G401 (cell line): ENCODE data around the gene C1D. TPM values are rescaled to one million over a fixed set of nuclear protein-coding genes. Genes with fewer than 3 reads are reported as not detected.
"Not testable (repeated sequence)": the region's sequence is repeated elsewhere in the genome, so short reads cannot be mapped to it uniquely, and the experiment has no call there.

Source experiments
- DNase-seq: peaks from one replicate; pipeline ENCODE4 v3.0.0-alpha.2; 2015; ENCODE audit warnings: low spot score
- in situ Hi-C: cut with HindIII; loops from 2 replicates; pipeline ENCODE4 v1.10.0; 2016; ENCODE audit warnings: low sequenced_read_pairs, mixed read lengths
- total RNA-seq: library from RNA; depleted of rRNA; stranded (reverse); fragments of >200 nt; shearing (Covaris generic); gene quantifications from 2 replicates; pipeline ENCODE4 v1.2.3, GENCODE V29; 2014; rRNA removed

Gene C1D
- 42.0 and 73.1 TPM in 2 replicates for total RNA-seq

GRCh38 chr2:68062680-68063387, at the start of gene C1D:
C1D (minus strand) TSS chr2:68063004; CDS start chr2:68047310, 15,694 bp downstream.
- peak; percentile 88 for DNase-seq
- in situ Hi-C loops: no loop called here

DNA sequence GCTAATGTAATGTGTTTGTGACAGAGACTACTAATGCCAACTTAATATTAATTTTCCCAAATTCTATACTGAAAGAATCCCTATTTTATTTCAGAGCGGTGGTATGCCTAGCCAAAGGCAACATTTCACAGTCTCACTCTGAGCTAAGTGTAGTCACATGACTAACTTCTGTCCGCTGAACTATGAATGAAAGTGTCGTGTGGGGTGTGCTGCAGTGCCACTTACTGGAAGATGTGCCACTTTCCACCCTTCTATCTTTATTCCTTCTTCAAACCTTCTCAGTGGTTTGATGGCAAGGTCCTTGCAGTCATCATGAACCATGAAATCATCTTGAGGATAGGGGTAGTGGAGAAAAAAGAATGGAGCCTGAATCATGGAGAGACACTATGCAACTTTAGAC, 47.3 kb upstream of the C1D start:
- DNase-seq: no peak
- in situ Hi-C loops: no loop called here

DNA sequence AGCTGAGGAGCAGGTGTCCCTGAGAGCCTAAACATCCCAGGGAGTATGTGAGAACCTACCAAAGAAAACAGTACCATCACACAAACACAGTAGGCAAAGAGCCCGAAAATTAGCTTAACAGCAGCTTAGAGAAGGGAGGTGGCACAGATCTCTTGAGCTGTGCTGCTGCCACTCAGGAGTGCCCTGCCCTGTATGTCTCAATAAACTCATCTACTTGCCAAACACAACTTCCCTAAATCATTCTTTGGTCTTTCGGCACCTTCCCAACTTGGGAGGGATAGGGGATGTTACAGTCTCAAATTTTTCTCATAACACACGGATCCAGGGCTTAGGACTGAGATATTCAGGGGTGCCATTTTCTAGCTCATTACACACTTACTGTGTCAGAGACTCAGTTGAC, 45.3 kb upstream of the C1D start:
- no peak for DNase-seq
- in situ Hi-C loops: no loop called here

- in situ Hi-C loops: no loop called here
- DNase-seq: no peak
Observed at GRCh38 chr2:68107475-68107874, 44.7 kb upstream of the C1D start.

DNA sequence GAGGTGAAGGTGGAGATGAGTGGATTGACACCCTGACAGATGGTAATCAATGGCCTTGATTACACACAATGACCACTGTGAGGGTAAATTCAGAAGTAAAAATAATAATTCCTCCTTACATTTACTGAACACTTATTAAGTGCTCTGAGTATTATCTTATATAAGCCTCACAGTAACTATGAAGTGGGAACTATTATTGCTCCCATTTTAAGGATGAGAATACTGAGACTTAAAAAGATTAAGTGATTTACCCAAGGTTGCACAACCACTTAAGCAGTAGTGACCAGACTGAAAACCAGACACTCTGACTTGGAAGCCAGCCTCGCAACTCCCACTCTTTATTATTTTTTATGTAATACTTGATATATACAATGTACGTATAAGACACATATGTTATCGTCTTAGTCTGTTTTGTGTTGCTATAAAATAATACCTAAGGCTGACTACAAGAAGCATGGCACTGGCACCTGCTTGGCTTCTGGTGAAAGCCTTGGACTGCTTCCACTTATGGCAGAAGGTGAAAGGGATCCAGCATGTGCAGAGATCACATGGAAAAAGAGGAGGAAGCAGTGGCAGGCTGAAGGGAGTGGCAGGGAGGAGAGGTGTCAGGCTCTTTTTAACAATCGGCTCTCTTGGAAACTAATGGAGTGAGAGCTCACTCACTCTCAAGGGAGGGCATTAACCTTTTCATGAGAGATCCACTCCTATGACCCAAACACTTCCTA, 41.5 kb upstream of the C1D start:
- DNase-seq: peak; percentile 74
- in situ Hi-C loops: no loop called here

GRCh38 chr2:68103709-68104055, 40.9 kb upstream of the C1D start:
- no peak for DNase-seq
- in situ Hi-C loops: no loop called here

DNA sequence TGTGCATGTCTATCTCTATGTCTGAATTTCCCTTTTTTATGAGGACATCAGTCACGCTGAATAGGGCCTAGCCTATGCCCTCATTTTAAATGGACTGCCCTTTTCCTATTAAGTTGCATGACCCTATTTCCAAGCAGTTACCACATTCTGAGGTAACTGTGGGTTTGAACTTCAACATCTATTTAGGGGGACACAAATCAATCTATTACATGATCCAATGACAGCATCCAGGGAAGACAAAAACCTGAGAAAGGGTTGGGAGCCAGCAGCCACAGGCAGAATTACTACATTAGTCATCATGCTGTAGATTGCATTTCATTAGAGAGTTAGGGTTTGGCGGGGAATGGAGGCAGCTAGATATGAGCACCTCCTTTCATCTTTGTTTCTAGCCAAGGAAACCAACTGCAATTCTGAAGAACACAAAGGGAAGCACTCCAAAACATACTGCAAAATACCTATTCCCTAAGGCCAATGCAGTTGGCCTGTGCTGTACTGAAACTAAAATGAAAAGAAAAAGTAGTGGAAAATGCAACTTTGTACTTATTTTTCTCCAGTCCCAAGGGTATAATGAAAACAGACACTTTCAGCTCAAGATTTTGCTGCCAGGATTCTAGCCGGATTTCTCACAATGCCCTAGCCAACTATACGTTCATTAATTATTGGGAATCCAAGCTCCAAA, 40.4 kb upstream of the C1D start:
- no peak for DNase-seq
- in situ Hi-C loops: no loop called here

DNA sequence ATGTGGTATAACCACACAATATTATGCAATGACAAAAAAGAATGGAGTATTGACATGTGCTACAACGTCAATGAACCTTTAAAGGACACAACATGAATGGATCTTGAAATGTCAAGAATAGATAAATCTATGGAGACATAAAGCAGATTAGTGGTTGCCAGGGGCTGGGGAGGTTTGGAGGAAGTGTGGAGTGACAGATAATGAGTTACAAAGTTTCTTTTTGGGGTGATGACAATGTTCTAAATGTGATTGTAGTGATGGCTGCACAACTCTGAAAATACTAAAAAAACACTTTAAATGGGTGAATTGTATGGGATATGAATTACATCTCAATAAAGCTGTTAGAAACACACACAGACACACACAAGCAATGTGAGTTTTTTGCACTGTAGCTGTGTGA, 37.4 kb upstream of the C1D start:
- no peak for DNase-seq
- in situ Hi-C loops: no loop called here

DNA sequence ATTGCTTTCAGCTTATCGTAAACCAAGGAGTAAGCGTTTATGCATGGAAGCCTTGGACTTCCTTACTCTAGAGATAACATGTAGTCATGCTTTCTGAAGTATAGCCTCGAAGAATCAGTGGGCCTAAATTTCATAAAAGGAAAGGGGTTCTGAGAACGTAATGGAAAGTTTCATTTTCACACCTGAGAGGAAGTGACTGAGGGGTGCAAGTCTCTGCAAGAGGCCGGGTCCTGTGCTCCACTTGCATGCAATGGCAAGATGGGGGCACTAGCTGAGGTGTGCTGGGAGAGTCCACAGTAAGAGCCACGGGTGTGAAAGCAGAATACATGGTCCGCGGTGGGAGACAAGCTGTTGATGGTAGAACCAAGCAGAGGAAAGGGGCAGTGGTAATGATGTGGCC, 36.5 kb upstream of the C1D start:
- DNase-seq: no peak
- in situ Hi-C loops: no loop called here

- in situ Hi-C loops: no loop called here
- no peak for DNase-seq
Observed at GRCh38 chr2:68098291-68098797, 35.5 kb upstream of the C1D start.

GRCh38 chr2:68094111-68094510, 31.3 kb upstream of the C1D start:
- in situ Hi-C loops: no loop called here
- no peak for DNase-seq

DNA sequence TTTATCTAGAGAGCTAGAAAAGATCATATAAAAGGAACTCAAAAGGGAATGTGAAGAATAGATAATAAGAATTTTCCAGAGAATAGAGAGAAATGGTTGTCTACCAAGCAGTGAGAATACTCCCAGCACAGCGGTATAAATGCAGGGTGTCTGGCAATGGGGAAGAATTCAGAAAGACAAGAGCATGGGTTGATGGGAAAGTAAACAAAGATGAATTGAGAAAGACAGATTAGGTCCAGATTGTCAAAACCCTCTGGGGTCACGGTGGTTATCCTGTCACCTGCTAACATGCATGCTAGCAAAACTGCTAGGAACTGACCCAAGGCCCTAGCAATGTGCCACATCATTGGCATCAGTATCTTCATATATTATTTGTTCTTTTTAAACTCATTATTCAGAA, 30.8 kb upstream of the C1D start:
- in situ Hi-C loops: no loop called here
- DNase-seq: no peak

DNA sequence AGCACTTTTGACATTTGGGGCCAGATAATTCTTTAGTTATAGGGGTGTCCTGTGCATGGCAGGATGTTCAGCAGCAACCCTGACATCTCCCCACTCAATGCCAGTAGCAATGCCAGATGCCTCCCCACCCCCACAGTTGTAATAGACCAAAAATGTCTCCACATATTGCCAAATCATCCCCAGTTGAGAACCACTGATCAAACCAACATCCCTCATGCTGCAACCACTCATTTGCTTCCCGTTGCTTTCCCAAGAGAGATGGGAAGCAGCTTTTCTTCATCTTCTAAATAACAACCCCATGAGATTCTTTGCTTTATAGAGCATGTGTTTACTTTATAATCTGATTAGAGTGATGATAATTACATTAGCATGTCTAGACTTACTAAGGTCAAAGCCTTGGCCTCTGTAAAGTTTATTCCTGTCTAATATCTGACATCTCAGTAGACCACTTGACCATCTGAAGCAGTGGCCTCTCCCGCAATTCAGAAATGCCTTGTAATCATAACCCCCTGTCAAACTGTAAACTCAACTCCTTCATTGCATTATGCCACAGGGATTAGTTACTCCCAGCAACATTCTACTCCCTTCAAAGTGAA, 28.7 kb upstream of the C1D start:
- in situ Hi-C loops: no loop called here
- no peak for DNase-seq

GRCh38 chr2:68089961-68090360, 27.2 kb upstream of the C1D start:
- DNase-seq: no peak

GRCh38 chr2:68088940-68089339, 26.1 kb upstream of the C1D start:
- in situ Hi-C loops: no loop called here
- no peak for DNase-seq

More at GRCh38 chr2:68089961-68090360, 27.2 kb upstream of the C1D start:
- in situ Hi-C loops: no loop called here

DNA sequence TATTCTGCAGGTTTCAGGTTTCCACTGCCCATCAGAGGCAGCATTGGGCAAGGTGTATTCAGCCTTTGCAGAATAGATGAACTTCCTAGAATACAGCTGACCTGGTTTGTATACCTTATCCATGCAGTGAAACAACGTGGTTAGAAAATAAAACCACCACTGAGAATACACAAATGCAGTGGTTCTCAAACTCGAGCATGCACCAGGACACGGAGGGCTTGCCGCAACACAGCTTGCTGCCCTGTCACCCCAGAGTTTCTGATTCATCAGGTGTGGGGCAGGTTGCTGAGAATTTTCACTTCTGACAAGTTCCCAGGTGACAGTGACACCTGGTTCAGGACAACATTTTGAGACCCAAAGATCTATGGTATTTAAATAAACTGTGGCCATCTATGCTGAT, 23.4 kb upstream of the C1D start:
- in situ Hi-C loops: no loop called here
- no peak for DNase-seq

DNA sequence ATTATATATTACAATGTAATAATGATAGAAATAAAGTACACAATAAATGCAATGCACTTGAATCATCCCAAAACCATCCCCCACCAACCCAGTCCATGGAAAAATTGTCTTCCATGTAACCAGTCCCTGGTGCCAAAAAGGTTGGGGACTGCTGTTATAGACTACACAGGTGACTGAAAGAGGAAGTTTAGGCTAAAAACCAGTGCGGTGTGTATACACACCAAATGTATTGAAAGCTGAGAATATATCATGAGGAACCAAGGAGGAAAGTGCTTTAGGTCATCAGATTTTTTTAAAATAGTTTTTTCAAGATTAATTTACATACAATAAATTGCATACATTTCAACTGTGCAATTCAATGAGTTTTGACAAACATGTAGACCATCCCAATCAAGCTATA, 20.5 kb upstream of the C1D start:
- no peak for DNase-seq
- in situ Hi-C loops: no loop called here

GRCh38 chr2:68074050-68074449, 11.2 kb upstream of the C1D start:
- DNase-seq: no peak
- in situ Hi-C loops: no loop called here

- in situ Hi-C loops, DNase-seq: not testable (repeated sequence)
Observed at GRCh38 chr2:68063797-68064646, 1.2 kb upstream of the C1D start.
